GM19455 (cell line): Measurements from ENCODE around the gene SMYD3.
"Not testable (repeated sequence)": the region's sequence is repeated elsewhere in the genome, so short reads cannot be mapped to it uniquely, and the experiment has no call there.

Source experiments
- ATAC-seq: cut with Tn5 transposase; IDR thresholded peaks from one replicate; pipeline ENCODE4 v1.9.1; 2021; ENCODE audit not compliant: unreplicated experiment

The SMYD3 gene

DNA sequence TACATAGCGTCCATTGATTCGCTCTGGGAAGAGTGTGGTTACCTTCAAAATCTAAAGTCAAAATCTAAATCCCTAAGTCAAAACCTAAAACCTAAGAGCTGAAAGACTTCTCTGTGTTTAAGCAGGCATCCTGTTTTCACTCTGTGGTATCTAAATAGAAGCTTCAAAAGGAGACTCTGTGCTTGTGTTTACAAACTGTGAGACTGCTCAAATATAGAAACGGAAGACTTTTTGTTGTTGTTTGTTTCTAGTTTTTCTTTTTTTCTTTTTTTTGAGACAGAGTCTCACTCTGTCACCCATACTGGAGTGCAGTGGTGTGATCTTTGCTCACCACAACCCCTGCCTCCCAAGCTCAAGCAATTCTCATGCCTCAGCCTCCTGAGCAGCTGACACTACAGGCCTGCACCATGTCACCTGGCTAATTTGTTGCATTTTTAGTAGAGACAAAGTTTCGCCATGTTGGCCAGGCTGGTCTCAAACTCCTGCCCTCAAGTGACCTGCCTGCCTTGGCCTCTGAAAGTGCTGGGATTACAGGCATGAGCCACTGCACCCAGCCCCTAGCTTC is 425.9 kb downstream of the SMYD3 start:
- ATAC-seq = no peak

DNA sequence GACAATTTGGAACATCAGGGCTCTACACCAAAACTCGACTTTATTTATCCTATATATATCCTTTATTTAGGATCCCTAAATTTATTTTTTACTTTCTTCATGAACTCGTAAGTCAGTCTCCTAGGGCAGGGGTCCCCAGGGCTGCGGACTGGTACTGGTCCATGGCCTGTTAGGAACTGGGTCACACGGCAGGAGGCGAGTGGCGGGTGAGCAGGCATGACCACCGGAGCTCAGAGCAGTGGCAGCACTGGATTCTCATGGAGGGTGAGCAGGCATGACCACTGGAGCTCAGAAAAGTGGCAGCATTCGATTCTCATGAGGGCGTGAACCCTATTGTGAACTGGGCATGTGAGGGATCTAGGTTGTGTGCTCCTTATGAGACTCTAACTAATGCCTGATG is 427.0 kb downstream of the SMYD3 start:
- no peak for ATAC-seq

DNA sequence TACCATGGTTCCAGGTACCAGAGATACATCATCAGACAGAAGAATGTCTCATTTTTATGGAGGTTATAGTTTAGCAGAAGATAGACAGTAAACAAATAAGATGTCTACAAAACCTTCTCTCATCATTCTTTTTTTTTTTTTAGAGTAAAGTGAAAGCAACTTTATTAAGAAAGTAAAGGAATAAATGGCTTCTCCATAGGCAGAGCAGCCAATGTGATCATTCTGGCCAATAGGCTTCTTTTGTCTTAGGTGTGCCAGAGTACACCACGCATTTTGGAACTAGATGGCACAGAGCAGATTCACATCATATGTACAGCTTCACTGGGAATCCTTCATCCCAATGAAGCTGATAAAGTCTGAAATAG is 428.2 kb downstream of the SMYD3 start:
- ATAC-seq = no peak

DNA sequence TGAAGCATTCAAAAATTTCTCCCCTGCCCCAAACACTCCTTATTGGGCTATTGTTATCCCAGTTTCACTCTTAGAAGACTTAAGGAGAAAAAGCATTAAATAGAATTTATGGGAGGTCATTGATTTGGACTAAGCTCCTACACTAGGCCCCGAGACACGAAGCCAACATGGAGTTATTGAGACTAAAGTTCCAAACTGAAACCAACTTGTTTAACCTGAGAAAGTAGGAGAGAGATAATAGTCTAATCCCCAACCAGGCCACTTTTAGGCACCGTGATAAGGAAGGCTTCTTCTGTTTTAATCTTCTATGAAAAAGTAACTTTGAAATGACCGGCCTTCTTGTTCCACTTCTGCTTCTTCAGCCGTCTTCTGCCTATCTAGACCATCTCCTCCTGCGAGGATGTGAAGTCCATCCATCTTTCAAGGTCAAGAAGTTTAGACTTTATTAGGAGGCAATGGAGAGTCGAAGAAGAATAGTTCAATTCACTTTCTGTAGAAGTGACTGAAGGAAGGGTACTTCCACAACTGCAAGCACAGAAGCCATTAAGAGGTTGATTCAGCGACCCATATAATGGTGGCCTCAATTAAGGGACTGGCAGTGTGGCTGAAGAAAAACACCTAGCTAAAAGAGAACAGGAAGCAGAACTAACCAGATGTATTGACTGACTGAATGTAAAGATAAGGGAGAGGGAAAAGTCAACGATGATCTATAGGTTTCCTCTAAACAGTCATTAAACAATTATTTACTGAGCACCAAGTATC is 428.8 kb downstream of the SMYD3 start:
- ATAC-seq = no peak

DNA sequence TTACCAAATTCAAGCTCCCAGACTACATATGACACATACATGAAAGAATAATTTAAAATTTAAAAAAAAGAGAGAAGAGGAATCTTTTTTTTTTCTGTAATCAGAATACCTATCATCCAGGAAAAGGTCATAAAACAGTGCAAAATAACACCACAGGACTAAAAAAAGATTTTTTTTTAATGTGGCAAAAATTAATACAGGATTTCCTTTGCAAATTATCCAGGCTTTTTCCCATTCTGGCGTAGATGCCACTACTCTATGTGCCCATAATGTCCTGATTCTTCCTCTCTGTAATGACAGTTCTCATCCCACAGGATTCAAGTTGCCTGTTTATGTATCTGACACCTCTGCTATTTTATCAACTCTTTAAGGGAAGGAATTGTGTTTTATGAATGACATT is 429.6 kb downstream of the SMYD3 start:
- ATAC-seq = no peak

DNA sequence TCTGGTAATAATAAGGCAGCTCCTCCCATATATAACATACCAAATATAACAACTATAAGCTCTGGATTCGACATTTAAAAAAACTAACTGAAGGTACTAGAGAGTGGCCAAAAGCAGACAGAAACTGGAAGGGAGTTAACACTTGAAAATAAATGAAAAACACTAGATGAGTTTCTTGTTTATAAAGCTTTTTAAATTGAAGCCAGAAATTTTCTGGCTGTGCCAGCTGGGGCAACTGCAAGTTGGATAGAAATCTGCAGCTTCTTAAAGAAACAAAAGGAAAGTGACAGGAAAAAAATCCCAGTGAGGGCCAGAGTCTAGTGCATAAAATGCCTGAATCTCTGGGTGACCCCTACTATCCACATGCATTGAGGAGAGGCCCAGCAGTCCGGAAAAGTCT is 432.7 kb downstream of the SMYD3 start:
- ATAC-seq = no peak

DNA sequence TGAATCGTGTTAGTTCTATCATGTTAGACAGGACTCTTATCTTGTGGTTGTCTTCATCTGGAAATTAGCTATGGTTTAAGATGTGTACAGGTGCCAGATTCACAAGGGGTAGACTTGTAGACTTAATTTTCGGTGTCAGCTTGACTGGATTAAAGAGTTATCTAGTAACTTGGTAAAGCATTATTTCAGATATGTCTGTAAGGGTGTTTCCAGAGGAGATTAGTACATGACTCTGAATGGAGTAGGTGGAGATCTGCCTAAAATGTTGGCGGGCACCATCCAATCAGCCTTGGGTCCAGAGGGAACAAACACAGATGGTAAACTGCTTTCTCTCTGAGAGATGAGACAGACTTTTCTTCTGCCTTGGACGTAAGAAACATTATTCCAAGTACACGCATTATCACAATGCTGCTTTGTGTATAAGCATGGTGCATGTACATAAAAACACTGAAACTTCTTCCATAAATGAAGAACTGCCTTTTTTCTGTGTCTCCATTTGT is 434.6 kb downstream of the SMYD3 start:
- no peak for ATAC-seq

DNA sequence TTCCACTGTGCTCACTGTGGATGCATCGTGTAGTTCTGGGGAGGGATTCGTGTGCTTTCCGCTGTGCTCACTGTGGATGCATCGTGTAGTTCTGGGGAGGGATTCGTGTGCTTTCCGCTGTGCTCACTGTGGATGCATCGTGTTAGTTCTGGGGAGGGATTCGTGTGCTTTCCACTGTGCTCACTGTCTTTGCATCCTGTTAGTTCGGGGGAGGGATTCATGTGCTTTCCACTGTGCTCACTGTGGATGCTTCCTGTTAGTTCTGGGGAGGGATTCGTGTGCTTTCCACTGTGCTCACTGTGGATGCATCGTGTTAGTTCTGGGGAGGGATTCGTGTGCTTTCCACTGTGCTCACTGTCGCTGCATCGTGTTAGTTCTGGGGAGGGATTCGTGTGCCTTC is 435.1 kb downstream of the SMYD3 start:
- ATAC-seq = not testable (repeated sequence)

DNA sequence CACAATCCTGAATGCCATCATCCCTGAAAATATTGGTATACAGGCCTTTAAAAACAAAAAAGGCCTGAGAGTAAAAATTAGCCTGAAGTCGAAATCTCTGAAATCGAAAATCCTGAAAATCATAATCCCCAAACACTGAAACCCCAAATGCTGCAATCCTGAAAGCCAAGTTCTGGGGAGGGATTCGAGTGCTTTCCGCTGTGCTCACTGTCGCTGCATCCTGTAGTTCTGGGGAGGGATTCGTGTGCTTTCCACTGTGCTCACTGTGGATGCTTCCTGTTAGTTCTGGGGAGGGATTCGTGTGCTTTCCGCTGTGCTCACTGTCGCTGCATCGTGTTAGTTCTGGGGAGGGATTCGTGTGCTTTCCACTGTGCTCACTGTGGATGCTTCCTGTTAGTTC is 435.5 kb downstream of the SMYD3 start:
- ATAC-seq = not testable (repeated sequence)

DNA sequence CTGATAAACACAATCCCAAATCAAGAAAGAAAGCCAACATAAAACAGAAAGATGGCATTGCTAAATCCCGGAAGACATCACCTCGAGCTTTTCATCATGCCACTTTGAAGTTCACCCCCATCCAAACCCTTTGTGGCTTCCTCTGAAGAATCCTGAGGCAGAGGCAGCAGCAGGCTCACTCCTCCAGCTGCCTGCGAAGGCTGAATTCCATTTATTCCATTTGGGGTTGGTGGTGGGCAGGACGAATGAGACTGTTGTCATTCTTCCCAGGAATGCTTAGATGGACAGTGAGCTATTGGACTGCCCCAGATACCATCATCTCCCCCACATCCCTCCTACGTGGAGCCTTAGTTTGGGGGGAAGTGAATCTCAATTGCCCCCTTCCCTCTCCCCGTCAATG is 437.5 kb downstream of the SMYD3 start:
- no peak for ATAC-seq

DNA sequence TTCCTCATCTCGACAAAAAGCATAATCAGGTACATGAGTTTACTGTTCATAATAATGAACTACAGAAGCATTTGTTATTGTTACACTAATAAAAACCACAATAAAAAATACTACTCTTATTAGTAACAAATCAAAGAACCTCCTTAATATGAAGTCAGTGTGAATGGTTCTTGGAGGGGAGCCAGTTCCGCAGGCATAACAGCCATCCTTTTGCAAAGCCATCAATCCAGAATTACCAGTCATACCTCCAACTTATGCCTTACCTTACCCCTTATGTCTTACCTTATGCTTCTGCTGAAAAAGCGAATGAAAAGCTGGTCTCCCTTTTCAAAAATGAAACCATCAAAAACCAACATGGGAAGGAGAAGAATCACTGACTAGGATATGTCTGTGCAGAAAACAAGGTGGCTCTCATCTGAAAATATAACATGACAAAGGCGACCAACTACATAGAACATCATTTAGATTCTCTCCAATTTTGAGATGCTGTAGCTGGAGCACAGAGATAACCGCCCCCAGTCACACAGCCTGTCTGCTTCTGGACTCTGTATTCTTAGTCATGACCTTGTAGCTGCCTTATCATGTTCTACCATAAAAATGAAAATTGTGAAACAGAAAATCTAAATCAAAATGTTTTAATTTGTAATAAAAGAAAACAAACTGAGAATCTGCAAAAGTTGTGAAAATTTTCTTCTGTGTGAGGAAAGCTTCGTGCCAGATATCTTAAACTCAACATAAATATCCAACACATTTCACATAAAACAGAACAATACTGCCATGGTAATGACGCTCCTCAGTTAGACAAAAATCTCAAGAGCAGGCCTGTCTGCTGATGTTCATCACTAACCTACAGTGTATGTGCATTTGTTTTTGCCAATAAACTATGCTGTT is 438.2 kb downstream of the SMYD3 start:
- no peak for ATAC-seq

DNA sequence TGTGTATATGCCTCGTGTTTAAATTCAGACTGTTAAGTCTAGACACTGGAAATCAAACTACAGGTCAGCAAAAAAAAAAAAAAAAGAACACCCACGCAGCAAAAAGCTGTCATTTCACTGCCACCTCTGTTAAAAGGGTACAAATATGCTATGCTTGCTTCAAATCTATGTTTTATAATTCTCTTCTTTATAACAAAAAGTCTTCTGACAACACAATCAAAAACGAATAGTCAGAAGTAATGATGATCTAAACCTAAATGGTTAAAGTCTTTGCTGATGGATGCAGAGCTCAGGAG is 438.9 kb downstream of the SMYD3 start:
- ATAC-seq = no peak

DNA sequence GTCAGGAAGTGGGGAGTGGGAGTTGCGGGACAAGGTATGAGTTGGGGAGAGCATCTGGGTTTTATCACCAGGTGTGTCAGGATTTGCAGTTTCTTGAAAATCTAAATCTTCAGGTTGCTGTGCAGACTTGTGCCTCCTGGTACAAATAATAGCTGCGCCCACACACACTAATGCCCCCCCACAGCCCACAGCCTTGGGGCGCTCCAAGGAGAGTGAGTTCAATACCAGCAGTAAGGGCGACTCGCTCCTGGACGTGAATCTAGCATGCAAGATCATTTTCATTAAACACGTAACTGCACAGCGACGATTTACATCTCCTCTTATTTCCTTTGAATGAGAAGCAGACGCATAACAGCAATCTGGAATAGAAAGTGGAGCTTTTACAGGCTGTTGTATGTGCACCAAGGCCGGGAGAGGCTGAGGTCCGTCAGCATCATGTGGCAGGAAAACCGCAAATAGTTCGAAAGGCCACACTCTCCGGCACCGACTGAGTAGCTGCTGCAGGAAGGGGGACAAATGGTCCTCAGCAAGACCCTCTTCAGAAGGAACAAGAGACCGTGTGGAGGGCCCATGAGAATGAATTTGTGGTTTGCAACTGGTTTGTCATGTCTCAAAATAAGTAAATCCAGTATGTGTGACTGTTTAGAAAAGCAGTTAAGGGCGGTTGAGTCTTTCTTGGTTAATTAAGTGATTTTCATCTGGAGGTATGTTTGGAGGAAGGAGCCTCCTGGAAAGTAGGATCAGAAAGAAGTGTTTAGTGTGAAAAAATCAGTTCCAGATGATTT is 439.5 kb downstream of the SMYD3 start:
- no peak for ATAC-seq

DNA sequence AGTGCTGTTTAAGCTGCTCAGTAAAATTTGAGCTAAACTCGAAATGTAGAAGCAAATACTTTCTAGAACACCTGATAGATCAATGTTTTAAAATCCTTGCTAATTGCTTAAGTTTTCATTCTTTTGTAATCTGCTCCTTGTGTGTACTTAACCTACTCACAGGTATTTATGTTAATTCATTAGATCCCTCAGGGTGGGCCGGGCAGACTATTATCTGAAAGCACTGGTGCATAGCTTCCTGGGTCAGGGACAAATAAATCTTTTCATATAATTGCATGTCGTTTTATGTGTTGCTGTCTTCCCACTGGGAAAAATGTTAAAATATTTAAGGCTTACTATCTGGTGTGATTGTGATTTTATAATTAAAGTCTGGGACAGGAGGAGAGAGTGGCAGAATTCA is 440.5 kb downstream of the SMYD3 start:
- ATAC-seq = no peak

DNA sequence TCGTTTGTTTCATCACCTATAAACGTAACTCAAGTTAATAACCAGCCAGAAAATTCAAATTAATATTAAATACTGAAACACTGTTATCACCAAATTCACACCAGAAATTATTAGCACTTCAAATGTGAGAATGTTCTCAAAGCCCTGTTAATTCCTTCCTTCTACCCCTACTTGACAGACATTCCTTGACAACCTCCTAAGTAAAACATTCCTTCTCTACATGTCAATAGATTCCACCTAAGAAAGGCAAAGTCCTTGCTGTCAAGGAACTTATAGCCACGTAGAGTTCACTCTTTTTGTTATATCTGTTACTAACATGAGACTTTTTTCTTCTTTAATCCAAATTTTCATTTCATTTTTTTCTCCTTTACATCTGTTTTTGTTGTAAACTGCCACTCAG is 441.5 kb downstream of the SMYD3 start:
- no peak for ATAC-seq

DNA sequence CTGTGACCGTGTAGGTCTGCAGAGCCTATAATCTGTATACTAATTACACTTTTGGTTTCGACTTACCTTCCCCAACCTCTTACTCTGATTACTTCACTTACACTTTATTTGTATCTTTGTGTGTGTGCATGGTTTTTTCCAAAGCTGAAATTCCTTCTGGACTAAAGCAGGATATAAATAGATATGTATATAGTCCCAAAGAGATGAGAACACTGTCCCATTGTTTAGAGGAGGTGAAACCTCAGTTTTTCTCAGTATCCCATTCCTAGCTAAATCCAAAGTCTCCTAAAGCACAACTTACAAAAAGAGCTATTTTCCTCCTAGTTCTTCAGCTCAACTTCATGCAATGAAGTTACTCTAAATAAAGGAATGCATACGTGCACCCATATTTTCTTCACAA is 442.2 kb downstream of the SMYD3 start:
- no peak for ATAC-seq

DNA sequence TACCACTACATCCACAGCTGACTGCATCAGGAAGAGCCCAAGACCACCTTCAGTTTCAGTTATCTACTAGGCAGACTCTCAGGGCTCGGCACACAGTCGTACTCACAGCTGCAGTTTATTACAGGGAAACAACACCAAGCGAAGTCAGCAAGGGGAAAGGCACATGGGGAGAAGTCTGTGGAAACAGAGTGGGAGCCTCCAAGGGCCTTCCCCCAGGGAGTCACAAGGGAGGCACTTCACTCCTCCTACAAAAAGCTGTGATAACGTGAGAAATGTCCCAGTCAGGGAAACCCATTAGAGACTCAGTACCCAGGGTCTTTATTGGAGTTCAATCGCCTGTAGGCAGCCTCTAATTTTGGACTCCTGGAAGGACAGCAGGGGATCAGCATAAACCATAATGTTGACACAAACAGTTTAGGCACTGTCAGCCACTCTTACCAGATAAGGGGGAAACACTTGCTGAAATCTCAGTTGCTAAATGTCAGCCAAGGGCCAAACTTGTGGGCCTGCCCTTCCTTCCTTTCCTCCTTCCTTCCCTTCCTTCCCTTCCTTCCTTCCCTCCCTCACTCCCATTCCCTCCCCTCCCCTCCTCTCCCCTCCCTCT is 444.0 kb downstream of the SMYD3 start:
- ATAC-seq = no peak

DNA sequence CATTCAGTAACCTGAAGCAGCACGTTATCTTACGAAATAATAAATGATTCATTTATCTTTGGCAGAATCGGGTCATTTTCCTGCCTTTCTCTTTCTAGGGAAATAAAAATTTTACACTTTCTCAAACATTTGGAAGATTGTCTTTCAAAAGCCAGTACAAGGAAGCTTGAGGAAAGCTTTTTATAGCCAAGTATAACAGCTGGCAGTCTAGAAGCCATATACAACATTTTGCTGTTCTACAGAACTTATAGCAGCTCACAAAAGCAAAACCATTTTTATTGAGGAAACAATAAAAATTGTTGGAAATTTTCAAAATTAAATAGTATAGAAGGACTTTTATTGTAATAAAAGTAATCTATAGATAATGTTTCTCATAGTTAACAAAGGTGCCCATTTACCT is 448.6 kb downstream of the SMYD3 start:
- no peak for ATAC-seq

DNA sequence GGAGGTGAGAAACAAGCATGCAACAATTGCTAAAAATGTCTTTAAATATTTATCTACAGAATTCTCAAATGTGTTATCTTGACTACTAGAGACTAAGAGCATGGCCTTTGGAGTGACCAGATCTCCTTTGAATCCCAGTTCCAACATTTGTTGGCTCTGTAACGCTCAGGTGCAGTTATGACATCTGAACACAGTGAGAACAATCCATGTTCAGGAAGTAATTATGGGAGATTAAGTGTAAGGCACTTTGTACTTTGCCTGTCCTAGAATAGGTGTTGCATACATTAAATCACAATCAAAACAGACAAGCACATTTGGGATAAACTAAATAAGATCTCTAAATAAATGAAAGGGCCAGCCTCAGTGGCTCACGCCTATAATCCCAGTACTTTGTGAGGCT is 454.5 kb downstream of the SMYD3 start:
- no peak for ATAC-seq

DNA sequence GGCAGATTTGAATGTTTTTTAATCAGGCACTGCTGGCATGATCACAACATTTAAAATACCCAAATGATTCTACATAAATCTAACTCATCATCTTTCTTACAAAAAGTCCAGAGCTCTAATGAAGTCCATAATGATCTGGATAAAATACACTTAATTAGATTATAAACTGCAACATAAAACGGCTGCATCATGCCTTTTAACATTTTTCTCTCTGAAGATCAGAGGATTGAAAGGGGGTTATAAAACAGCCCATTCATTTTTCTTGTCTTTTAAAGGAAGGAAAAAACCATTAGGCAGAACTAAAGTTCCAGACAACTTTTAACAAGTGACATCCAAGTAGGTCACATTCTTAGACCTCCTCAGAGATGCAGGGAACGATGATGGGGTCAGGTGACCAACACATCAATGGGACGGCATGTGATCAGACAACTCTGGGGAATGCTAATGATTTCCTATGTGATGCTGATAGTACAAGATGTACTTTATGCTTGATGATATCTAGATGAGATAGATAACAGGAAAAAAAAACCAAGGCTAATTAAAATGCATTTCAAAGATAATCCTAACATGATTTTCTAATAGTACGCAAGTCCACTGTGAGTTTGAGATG is 455.1 kb downstream of the SMYD3 start:
- no peak for ATAC-seq

DNA sequence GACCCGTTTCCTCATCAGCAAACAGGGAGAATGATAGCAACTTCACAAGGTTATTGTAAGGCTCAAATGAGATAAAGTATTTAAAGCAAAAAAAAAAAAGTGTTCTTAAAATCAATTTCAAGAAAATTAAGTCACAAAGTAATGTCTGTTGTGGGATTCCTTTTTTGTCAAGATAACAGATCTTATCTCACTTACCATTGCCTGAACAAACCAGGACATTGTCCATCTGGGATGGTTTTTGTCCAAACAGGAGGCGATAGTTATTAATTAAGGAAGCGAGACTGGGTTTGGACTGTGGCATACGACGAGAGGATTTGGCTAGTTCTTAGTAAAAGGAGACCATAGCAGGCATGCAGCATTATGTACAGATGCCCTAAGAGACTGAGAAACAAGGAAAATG is 458.4 kb downstream of the SMYD3 start:
- no peak for ATAC-seq
